Kidney glomerular epithelial cell (primary cell): ENCODE results near the gene MAGEA6.
"Not testable (repeated sequence)": the region's sequence is repeated elsewhere in the genome, so short reads cannot be mapped to it uniquely, and the experiment has no call there.

ENCODE experiments used
- DNase-seq: peaks from one replicate; lab custom pipeline; 2025; lab: John Stamatoyannopoulos, UW

MAGEA6 gene

DNA sequence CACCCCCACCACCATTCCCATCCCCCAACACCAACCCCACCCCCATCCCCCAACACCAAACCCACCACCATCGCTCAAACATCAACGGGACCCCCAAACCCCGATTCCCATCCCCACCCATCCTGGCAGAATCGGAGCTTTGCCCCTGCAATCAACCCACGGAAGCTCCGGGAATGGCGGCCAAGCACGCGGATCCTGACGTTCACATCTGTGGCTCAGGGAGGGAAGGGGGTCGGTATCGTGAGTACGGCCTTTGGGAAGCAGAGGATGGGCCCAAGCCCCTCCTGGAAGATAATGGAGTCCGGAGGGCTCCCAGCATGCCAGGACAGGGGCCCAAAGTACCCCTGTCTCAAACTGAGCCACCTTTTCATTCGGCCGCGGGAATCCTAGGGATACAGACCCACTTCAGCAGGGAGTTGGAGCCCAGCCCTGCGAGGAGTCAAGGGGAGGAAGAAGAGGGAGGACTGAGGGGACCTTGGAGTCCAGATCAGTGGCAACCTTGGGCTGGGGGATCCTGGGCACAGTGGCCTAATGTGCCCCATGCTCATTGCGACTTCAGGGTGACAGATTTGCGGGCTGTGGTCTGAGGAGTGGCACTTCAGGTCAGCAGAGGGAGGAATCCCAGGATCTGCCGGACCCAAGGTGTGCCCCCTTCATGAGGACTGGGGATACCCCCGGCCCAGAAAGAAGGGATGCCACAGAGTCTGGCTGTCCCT, 35.2 kb downstream of the MAGEA6 start:
- not testable (repeated sequence) for DNase-seq

DNA sequence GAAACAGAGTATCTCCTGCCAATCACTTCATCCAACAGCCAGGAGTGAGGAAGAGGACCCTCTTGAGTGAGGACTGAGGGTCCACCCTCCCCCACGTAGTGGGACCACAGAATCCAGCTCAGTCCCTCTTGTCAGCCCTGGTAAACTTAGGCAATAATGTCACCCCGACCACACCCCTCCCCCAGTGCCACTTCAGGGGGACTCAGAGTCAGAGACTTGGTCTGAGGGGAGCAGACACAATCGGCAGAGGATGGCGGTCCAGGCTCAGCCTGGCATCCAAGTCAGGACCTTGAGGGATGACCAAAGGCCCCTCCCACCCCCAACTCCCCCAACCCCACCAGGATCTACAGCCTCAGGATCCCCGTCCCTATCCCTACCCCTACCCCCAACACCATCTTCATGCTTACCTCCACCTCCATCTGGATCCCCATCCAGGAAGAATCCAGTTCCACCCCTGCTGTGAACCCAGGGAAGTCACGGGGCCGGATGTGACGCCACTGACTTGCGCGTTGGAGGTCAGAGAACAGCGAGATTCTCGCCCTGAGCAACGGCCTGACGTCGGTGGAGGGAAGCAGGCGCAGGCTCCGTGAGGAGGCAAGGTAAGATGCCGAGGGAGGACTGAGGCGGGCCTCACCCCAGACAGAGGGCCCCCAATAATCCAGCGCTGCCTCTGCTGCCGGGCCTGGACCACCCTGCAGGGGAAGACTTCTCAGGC, 36.1 kb downstream of the MAGEA6 start, which contains the start of the genes CSAG1 and MAGEA12:
Gene CSAG1 (minus strand): TSS at position 461 of the 715 bp plus-strand sequence. CDS start 1,261 bp downstream, outside the sequence.
Gene MAGEA12 (plus strand): TSS at position 497 of the 715 bp plus-strand sequence. CDS start 2,405 bp downstream, outside the sequence.
- DNase-seq: no peak

DNA sequence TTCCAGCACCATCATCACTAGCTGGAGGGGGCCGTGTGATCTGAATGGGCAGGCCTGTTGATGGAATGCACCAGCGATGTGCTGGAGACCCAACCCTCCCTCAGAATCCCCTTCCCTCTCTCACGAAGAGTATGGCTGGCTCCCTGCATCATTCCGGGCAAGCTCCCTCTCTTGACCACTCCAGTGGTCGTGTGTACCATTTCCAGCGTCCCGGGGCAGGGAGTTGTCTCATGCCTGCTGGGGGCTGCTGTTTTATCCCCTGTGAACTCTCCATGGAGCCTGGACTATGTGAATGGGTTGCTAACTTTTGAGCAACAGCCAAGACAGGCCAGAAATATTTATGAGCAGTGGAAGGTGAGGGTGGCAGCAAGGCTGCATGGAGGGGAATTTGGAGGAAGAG, 44.1 kb downstream of the MAGEA6 start:
- DNase-seq: no peak
